ENCODE data around the gene MBD6. TPM values are rescaled to one million over a fixed set of nuclear protein-coding genes. Genes with fewer than 3 reads are reported as not detected.

The MBD6 gene
- total RNA-seq, 1 donor from 2014 or later: 33.1 TPM

GRCh38 chr12:57535764-57536596, 13.4 kb downstream of the MBD6 start:
- Histone ChIP-seq H3K27ac (replicated peaks) (no peak overlapping the region), H3K27me3 (ENCODE audit: low read depth) (no peaks in the 10 kb centered on the region), H3K36me3 (peaks cover 72% of the 10 kb centered on the region), H3K4me3 (no peak overlapping the region), H3K9me3 (replicated peaks) (no peaks in the 10 kb centered on the region), H3K4me1 (peaks cover 2% of the 10 kb centered on the region)
- intact Hi-C loops (cut with micrococcal nuclease): no loop called here
- no peak for TF ChIP-seq CTCF (IDR thresholded peaks at IDR 0.05; ENCODE audit: borderline replicate concordance)
- DNase-seq: no peak

- Histone ChIP-seq H3K4me1 (peaks cover 5% of the 10 kb centered on the region), H3K36me3 (peaks cover 72% of the 10 kb centered on the region), H3K27ac (replicated peaks) (no peak overlapping the region), H3K4me3 (no peak overlapping the region), H3K27me3 (ENCODE audit: low read depth) (no peaks in the 10 kb centered on the region), H3K9me3 (replicated peaks) (no peaks in the 10 kb centered on the region)
- TF ChIP-seq CTCF (IDR thresholded peaks at IDR 0.05; ENCODE audit: borderline replicate concordance): no peak
- no peak for DNase-seq
- intact Hi-C loops (cut with micrococcal nuclease): no loop called here
Measured at GRCh38 chr12:57536597-57536942, 13.9 kb downstream of the MBD6 start.

DNA sequence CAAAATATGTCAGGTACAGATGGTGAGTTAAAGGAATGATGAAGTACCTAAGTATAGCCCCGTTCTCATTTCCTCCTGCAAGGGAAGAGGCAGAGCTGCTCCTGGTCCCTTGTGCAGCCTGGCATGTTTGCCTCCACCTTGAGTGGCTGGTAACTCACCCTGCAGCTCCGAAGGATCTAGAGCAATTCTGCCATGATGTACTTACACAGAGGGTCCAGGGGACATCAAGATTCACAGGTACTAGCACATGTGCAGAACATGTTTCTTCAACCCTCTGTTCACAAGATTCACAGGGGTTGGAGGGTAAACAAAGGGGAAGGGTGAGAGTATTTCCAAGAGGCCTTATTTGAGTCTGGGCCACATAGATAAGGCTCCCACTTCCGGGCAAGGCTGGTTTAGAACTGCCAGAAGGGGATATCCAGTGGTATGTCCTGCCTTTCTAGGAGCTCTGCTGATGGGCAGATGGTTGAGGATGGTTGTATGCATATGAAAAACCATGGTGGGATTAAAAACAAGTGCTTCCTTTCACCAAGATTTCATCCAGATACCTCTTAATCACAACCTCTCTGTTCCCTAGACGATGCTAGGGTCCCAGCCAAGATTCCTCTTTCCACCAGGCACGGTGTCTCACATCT, 16.6 kb downstream of the MBD6 start:
- intact Hi-C loops (cut with micrococcal nuclease): no loop called here

DNA sequence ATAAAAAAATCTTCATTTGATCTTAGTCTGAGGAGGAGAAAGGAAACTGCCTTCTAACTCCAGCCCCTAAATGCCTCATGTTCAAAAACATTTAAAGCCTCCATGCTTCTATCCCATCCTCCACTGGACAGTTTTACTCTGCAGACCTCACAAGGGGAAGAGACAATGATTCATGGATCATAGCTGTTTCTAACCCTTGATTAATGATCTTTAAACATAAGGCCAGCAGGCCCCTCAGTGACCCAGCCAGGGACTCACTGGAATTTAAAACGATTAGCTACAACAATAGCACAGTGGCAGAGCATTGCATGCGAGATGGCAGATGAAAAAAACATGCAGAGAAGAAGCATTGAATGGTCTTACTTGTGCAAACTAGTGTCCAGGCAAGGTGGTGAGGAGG, 18.4 kb downstream of the MBD6 start:
- Histone ChIP-seq H3K36me3 (peaks cover 40% of the 10 kb centered on the region), H3K4me3 (no peak overlapping the region), H3K27me3 (ENCODE audit: low read depth) (no peaks in the 10 kb centered on the region), H3K9me3 (replicated peaks) (no peaks in the 10 kb centered on the region), H3K4me1 (peaks cover 35% of the 10 kb centered on the region), H3K27ac (replicated peaks) (no peak overlapping the region)
- intact Hi-C loops (cut with micrococcal nuclease): no loop called here
- no peak for TF ChIP-seq CTCF (IDR thresholded peaks at IDR 0.05; ENCODE audit: borderline replicate concordance)
- DNase-seq: no peak

More for the DNA sequence above, 16.6 kb downstream of the MBD6 start:
- H3K4me1 ChIP-seq: peaks cover 17% of the 10 kb centered on the region
- H3K27ac ChIP-seq (replicated peaks): no peak overlapping the region
- no peak for DNase-seq
- peaks cover 55% of the 10 kb centered on the region for H3K36me3 ChIP-seq
- H3K9me3 ChIP-seq (replicated peaks): no peaks in the 10 kb centered on the region
- TF ChIP-seq CTCF (IDR thresholded peaks at IDR 0.05; ENCODE audit: borderline replicate concordance): no peak
- H3K27me3 ChIP-seq (ENCODE audit: low read depth): no peaks in the 10 kb centered on the region
- no peak overlapping the region for H3K4me3 ChIP-seq

DNA sequence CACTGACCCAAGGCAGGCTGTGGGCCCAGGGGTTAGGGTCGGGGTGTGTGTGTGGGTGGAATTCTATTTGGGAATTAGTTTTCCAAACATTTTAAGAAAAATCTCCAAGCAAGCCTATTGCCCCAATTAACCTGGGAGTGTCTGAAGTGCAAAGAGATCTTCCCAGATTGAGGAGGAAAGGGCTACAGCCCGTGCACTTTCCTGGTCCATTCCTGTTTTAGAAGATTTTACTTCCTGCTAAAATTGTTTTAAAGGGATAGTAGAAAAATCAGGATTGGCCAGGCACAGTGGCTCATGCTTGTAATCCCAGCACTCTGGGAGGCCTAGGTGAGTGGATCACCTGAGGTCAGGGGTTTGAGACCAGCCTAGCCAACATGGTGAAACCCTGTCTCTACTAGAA, 19.1 kb downstream of the MBD6 start:
- Histone ChIP-seq H3K27me3 (ENCODE audit: low read depth) (no peaks in the 10 kb centered on the region), H3K4me1 (peaks cover 42% of the 10 kb centered on the region), H3K27ac (replicated peaks) (no peak overlapping the region), H3K9me3 (replicated peaks) (no peaks in the 10 kb centered on the region), H3K36me3 (peaks cover 40% of the 10 kb centered on the region), H3K4me3 (no peak overlapping the region)
- intact Hi-C loops (cut with micrococcal nuclease): no loop called here
- DNase-seq: no peak
- TF ChIP-seq CTCF (IDR thresholded peaks at IDR 0.05; ENCODE audit: borderline replicate concordance): no peak

Data from left ventricle myocardium inferior (tissue), 1 donor.